Inferior parietal cortex (tissue), 1 donor: ENCODE results near the gene KCNJ11.

Experiments
- DNase-seq: peaks from one replicate; pipeline ENCODE4 v3.0.0-alpha.2; 2016; ENCODE audit errors: extremely low spot score

Gene KCNJ11

DNA sequence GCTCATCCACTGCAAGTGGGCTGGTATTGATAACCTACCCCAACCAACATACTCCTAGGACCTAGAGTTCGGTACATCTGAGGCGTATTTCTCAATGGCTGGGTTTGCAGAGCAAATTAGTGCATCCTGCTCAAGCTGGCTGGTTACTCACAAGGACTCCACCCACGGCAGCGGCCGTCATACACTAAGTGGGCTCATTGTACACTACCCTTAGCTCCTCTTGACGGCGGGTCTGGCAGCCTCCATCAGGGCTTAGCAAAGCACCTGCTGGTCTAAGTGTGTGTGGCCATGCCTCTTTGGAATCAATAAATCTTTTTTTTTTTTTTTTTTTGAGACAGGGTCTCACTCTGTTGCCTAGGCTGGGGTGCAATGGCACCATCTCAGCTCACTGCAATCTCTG lies 20.2 kb upstream of the KCNJ11 start:
- DNase-seq = no peak

DNA sequence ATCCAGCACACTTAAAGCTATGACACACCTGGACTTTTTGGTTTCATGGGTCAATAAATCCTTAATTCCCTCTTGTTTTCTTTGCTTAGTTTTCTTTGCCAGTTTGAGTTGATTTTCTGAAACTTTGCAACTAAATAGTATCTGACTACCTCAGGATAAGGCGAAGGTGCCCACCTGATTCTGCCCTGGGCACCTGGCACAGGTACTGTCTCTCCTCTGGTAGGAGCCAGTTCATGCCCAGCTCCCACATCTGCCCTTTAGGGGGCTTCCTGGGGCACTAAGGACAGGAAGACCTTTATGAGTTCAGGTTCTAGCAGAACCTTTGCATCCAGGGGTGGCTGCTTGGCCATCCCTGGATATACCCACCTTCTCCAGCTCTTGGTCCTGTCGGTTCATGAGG lies 19.6 kb upstream of the KCNJ11 start:
- DNase-seq = no peak

GRCh38 chr11:17407575-17407974 lies 19.1 kb upstream of the KCNJ11 start:
- no peak for DNase-seq

- DNase-seq = no peak
These were observed 18.3 kb upstream of the KCNJ11 start for GRCh38 chr11:17406818-17407149.

DNA sequence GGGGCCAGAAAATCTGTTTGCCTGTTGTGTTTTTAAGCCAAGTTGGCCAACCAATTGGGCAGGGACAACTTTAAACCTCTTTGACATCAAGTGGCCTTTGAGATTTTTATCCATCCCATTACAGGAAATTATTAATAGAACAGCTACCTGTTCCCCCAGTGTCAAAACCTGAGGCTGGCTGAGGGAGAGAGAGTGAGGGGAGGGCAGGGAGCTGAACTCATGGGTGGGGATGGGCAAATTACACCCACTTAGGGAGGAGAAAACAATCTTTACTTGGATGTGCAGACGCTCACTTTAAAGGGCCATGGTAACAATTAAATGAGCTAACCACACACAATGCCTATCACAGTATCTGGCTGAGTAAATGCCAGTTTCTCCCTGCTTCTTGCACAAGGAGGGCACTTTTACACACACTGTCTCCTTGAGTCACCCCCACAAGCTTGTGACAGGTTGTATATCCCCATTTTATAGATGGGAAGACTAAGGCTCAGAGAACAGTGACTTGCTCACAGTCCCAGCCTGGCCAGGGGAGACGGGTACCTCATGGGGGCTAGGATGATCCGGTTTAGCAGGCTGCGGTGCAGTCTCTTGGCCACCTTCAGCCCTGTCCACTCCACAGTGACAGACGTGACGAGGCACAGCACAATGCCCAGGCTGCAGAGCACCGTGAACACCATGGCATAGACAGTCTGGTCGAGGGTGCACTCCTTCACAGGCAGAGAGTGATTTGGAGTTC lies 17.8 kb upstream of the KCNJ11 start:
- no peak for DNase-seq

DNA sequence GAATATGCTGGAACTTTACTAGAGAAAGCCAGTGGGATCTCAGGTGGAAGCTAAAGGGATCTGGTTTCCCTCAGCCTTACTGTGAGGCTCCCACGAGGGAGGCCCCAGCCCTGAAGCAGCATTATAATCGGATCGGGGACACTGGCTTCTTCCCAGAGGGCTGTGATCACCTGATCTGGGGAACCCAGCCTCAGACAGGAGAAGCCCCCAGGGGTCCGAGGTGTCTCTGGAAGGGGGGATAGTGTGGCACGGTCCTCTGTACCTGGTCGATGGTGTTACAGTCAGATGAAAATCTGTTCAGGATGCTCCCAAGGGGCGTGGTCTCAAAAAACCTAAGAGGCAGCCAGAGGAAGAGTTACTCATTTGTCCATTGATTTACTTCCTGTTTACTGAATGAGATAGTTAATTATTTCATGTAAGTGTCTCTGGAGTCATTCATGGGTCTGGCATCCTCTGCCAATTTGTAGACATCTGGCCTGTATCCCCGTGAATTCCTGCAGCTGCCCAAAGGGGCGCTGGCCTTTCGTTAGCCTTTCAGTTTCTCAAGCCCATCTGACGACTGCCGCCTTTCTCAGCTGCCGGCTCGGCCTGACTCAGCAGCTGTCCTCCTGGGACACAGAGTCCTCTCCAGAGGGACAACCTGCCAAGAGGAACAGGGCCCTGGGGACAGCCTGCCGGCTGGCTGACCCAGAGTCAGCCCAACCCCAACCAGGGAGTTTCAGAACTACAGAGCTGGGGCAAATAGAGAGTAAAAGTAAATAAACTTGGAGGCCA lies 17.0 kb upstream of the KCNJ11 start:
- DNase-seq = no peak

DNA sequence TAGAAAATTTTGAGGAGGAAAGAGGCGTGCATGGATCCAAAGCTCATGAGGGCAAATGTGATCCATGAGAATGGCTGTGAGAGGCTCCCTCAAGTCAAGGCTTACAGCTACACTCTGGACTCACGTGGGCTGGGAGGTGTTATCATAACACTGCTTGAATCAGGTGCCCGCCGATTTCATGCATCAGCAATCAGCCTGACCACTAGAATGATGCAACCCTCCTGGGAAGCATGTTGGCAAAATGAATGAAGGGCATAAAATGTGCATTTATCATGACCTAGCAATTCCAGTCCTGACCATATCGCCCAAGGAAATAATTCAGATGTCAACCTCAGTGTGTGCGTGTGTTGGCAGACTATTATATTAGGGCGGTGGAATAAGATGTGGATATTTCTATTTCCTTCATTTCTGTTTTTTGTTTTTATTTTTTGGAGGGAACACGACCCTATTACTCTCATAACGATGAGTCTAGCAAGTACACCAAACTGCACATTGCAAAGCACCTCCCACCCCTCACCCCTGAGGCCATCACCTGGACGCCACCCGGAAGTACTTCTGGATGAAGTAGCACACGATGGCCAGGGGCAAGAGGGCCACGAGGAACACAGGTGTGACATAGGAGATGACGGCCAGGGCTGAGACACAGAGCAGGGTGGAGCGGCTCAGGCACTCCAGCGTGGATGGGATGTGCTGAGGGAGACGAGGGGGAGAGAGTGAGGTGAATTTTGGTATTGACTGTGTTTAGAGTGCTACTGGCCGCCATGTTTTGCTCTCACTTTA lies 15.7 kb upstream of the KCNJ11 start:
- no peak for DNase-seq

DNA sequence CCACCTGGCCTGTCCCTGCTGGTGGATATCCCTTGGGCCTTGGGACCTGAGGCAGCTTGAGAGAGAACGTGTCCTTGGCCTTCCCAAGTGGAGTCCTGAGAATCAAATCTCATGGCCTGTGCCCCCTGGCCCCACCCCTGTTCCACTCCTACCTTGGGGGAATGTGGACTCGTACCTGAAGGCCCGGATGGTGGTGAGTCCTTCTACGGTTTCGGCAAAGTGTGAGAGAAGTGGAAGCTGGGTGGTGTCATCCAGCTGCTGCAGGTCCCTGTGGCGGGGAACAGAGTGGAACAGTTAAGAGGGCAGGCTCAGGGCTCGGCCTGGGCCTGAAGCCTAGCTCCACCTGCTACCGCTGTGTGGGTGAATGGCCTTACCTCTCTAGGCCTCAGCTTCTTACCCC lies 14.0 kb upstream of the KCNJ11 start:
- no peak for DNase-seq

DNA sequence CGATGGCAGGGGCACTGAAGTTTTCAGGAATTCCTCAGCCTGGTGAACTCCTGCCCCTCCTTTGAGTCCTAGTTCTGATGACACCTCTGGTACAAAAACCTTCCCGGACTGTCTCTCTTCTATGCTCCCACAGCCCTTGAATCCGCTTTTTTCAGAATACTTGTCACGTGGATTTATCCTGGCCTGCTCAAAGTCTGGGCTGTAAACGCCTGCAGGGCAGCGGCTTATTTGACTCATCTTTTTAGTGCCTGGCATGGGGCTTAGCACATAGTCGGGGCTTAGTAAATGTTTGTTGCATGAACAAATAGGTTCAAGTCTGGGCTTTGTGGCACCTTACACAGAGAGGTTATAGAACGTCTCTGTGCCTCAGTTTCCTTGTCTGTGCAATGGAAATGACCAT lies 13.4 kb upstream of the KCNJ11 start:
- no peak for DNase-seq

DNA sequence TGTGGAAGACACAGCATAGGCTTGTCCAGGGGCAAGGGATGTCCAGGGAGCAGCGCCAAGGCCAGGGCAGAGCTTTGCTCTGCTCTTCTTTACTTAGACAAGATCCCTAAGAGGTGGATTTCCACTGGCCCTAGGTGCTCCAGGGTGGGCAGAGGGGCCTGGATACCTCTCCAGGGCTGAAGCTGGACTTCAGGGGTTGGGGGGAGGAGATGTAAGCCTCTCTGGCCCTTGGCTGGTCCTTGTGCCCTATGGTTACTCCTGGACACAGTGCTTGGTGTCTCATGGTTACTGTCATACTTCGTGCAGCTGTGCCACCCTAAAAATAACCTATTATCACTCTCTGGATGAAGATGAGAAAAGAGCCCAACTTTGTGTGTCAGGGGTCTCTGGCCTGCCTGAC lies 12.9 kb upstream of the KCNJ11 start:
- DNase-seq = no peak

DNA sequence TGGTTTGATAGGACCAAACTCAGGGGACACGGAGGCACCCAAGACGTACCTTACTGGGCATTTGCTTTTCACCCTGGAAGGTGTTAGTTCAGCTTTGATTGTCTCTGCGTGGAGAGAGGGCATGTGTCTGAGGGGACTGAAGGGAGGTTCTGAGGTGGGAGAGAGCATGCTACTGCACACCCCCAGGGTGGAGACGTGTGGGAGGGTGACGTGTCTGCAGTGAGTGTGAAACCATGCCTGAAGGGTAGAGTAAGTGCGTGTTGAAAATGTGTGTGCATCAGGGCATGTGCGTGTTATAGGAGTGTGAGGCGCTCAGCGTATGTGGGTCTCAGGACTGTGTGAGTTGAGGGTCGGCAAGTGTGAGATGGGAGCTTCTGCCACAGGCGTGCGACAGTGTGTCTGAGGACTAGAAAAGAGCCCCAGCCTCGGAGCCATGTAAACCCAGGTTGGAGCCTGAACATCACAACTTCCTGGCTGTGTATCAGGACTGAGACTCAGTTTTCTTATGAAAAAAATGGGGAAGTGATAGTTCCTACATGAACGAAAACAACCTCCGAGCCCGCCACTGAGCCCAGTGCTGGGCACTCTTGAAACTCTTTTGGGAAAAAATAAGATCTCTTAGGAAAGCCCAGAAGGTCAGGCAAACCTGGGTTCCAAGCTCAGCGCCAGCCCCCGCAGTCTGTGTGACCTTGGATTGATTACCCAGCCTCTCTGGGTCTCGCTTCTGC lies 11.8 kb upstream of the KCNJ11 start:
- no peak for DNase-seq

DNA sequence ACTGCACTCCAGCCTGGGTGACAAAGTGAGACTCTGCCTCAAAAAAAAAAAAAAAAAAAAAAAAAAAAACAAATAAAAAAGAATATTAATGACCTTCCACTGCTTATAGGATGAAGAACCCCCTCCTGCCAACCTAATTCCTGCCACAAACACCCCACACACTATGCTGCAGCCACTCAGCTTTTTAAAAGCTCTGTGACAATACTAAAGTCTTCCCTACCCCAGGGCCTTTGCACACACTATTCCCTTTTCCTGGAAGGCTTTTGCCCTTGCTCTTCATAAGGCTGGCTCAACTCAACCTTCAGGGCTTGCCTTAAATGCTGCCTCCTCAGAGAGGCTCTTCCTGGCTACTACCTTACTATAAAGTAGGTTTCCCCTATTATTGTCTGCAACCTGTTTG lies 10.8 kb upstream of the KCNJ11 start:
- DNase-seq = no peak

GRCh38 chr11:17397311-17398002 lies 9.0 kb upstream of the KCNJ11 start:
- DNase-seq = no peak

DNA sequence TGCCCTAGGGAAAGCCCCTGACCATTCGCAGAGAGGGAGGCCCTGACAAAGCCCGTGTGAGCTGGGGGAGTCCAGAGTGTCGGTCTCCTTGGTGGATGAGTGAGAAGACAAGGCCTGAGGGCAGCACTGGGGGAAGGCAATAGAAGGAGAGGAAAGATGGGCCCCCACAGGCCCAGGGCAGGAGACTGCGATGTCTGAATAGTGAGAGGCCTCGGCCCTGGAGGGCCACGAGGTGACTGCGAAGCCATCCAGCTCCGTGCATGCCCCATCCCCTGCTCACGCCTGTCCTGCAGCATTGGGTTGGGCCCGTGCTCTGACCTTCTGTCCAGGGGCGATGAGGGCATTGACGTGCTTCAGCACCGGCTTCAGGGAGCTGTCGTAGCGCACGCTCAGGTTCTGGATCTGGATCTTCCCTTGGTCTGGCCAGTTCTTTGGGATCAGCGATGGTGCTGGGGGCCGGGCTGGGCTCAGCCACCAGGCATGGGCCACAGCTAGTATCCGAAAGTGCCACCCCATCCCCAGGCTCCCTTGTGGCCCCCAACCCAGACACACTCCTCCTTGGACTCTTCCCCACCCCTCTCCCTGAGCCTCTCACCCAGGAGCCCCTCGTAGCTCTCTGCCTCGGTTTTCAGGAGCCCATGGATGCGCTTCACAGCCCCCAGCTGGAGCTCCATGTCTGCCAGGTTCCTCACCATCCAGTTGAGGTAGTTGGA lies 8.3 kb upstream of the KCNJ11 start:
- no peak for DNase-seq

DNA sequence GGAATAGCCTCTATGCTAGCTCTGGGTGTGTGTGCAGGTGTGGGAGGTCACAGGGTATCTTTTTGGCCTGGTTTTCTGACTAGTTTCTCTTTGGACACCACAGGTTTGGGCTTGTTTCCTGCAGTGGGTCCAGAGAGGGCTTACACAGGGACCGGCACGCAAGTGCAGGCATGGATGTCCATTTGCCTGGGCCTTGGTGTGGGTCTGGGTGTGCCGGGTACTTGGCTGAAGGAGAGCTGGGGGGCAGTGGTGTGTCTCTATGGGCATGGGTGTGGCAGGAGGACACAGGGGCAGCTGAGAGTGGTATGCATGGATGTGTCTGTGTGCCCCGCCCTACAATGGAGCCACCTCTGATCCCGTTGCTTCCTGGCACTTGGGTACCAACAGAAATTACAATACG lies 7.5 kb upstream of the KCNJ11 start:
- DNase-seq = no peak

GRCh38 chr11:17395554-17395961 lies 7.1 kb upstream of the KCNJ11 start:
- DNase-seq = no peak

DNA sequence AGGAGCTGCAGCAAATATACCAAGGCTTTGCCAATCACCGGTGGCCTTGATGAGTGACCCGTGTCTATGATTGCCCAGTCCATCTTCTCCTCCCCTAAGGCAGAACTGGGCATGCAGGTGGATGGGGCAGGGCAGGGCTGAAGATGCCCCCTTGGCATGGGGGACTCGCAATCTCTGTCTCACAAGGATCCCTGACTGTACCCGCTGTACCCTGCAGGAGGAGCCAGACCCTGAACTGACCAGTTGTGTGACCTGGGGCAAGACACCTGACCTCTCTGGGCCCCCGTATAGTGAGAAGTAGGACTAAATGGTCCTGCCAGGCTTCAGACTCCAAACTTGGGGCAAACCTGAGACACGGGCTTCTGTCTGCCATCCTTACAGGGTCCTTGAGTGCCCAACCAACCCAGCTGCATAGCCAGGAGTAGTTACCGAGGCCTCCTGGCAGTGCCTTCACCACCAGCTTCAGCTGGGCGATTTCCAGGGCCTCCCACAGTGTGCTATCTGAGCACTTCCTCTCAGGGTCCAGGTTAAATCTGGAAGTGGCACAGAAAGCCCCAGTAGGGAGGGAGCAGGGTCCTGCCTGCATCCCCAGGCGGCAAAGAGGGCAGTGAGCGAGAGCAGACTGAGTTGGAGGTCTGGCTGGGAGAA lies 6.4 kb upstream of the KCNJ11 start:
- no peak for DNase-seq

DNA sequence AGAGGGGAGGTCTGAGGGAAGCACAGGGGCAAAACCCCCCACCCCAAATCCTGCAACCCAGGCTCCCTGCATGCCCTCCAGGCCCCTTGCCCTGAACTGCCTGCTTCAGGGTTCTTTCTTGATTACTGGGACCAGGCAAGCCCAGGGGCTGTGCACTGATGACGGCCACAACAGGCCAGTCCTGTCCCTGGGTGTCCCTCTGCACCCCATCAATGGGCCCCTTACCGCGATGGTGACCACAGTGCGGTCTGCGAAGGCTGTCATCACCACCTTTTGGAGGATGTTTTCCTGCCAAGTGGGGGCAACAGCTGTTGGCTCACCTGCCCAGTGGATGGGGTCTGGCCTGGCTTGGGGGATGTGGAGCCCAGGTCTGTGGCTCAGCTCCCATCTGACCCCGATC lies 5.0 kb upstream of the KCNJ11 start:
- DNase-seq = no peak

DNA sequence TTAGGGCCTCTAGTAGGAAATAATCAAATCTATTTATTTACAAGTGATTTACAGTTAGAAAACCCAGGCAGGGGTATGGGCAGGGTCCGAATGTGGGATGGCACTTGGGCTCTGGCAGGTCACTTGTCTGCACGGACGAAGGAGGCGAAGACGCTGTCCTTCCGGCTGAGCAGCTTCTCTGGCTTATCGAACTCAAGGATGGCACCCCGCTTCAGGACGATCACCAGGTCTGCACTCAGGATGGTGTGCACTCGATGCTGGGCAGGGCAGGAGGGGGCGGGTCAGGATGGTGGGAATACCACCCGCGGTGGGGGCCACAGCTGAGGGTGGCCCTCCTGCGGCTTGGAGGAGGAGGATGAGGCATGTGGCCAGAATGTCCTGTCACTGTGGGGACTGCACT lies 4.4 kb upstream of the KCNJ11 start:
- DNase-seq = no peak
